Endothelial cell of umbilical vein (primary cell): ENCODE results near the gene RYR2. TPM values are rescaled to one million over a fixed set of nuclear protein-coding genes. Genes with fewer than 3 reads are reported as not detected.

ENCODE experiments used
- BruUV-seq: library from RNA; stranded (reverse); fragments of 400-500 nt; replicated peaks from 2 replicates; lab custom pipeline; 2021; lab: Mats Ljungman, UMichigan
- CTCF ChIA-PET: fragments of 300-600, 350-600 bp; sonication (Branson Sonifier 250); formaldehyde crosslinking; loops from one replicate; lab custom pipeline; 2021; ENCODE audit warnings: antibody characterized with exemption, inconsistent platforms; lab: Charles Lee
- POLR2A ChIA-PET: fragments of 300-600, 350-600 bp; sonication (Branson Sonifier 250); formaldehyde crosslinking; loops from one replicate; lab custom pipeline; 2021; ENCODE audit warnings: antibody characterized with exemption, inconsistent platforms; lab: Charles Lee
- DNase-seq: peaks from one replicate; pipeline ENCODE4 v3.0.0-alpha.2; 2011; ENCODE audit warnings: low read depth, low spot score
- FAIRE-seq: peaks from 2 replicates; lab custom pipeline; 2011; peaks lifted over from hg19 to GRCh38; lab: Jason Lieb, UNC
- H2AFZ ChIP-seq: 2 replicates; pipeline ENCODE4 v1.6.0; 2012; ENCODE audit warnings: low read depth, low read length, control low read depth, inconsistent platforms
- H3K27ac ChIP-seq: 2 replicates; pipeline ENCODE4 v1.5.1; 2011; ENCODE audit warnings: low read depth, mild to moderate bottlenecking, control low read depth, low read length, moderate library complexity; ENCODE audit not compliant: insufficient read depth
- H3K27me3 ChIP-seq, 2 experiments: 2 replicates each; pipeline versions ENCODE4 v1.6.0 to v1.6.1; 2011; ENCODE audit warnings: low read length in 2 of 2, mixed read lengths in 1 of 2; ENCODE audit not compliant: control insufficient read depth in 2 of 2, insufficient read depth in 2 of 2
- H3K36me3 ChIP-seq, 2 experiments: 2 replicates in 1 of 2; 3 replicates in 1 of 2; pipeline ENCODE4 v1.5.1; 2011; ENCODE audit warnings: low read length in 2 of 2, mild to moderate bottlenecking in 1 of 2, moderate library complexity in 1 of 2; ENCODE audit not compliant: control insufficient read depth in 2 of 2, insufficient read depth in 2 of 2; ENCODE audit errors: extremely low read depth in 1 of 2
- H3K4me1 ChIP-seq: 3 replicates; pipeline ENCODE4 v1.5.1; 2011; ENCODE audit warnings: mild to moderate bottlenecking, low read length; ENCODE audit not compliant: control insufficient read depth, insufficient read depth; ENCODE audit errors: extremely low read depth
- H3K4me2 ChIP-seq: 2 replicates; pipeline ENCODE4 v1.6.1; 2011; ENCODE audit warnings: low read length, control low read depth, mixed read lengths; ENCODE audit not compliant: insufficient read depth
- H3K4me3 ChIP-seq, 3 experiments: fragments of 200-600 bp in 1 of 3; sonication (generic), shearing (Covaris generic) in 1 of 3; replicated peaks in 1 of 3; 2 replicates each; pipeline ENCODE4 v1.5.1; 2011 to 2016; ENCODE audit warnings: control low read depth in 3 of 3, low read length in 3 of 3, mild to moderate bottlenecking in 2 of 3, inconsistent platforms in 1 of 3, low read depth in 1 of 3, moderate library complexity in 1 of 3; ENCODE audit not compliant: insufficient read depth in 1 of 3
- H3K79me2 ChIP-seq: 2 replicates; pipeline ENCODE4 v1.6.0; 2012; ENCODE audit warnings: low read length, inconsistent platforms; ENCODE audit not compliant: control insufficient read depth, insufficient read depth
- H3K9ac ChIP-seq: replicated peaks from 2 replicates; pipeline ENCODE3; 2011; ENCODE audit warnings: low read length, control low read depth; ENCODE audit not compliant: insufficient read depth; ENCODE audit errors: extremely low read depth
- H3K9me1 ChIP-seq: replicated peaks from 3 replicates; pipeline ENCODE4 v1.6.0; 2011; ENCODE audit warnings: mild to moderate bottlenecking, low read length; ENCODE audit not compliant: control insufficient read depth, insufficient read depth; ENCODE audit errors: extremely low read depth
- H3K9me3 ChIP-seq: replicated peaks from 2 replicates; pipeline ENCODE4 v1.5.1; 2012; ENCODE audit warnings: low read length, inconsistent platforms; ENCODE audit not compliant: control insufficient read depth, insufficient read depth
- H4K20me1 ChIP-seq: replicated peaks from 2 replicates; pipeline ENCODE3; 2011; ENCODE audit warnings: mild to moderate bottlenecking, low read length; ENCODE audit not compliant: control insufficient read depth, insufficient read depth; ENCODE audit errors: extremely low read depth
- EZH2 ChIP-seq: IDR thresholded peaks from 2 replicates; pipeline ENCODE4 v1.6.1; 2012; ENCODE audit warnings: borderline replicate concordance, low read depth, mild to moderate bottlenecking, moderate library complexity, low read length, inconsistent platforms; ENCODE audit not compliant: severe bottlenecking
- FOS ChIP-seq: IDR thresholded peaks from 2 replicates; pipeline ENCODE4 v1.6.1; 2011; ENCODE audit warnings: mild to moderate bottlenecking, low read length, moderate library complexity, borderline replicate concordance; ENCODE audit not compliant: insufficient read depth
- GATA2 ChIP-seq: IDR thresholded peaks from 2 replicates; pipeline ENCODE4 v1.7.0; 2011; ENCODE audit warnings: low read depth, mild to moderate bottlenecking, moderate library complexity, mixed read lengths, low read length; ENCODE audit not compliant: insufficient read length, insufficient read depth
- JUN ChIP-seq: IDR thresholded peaks from 2 replicates; pipeline ENCODE4 v1.6.1; 2011; ENCODE audit warnings: borderline replicate concordance, low read depth; ENCODE audit not compliant: insufficient read length, insufficient read depth
- MYC ChIP-seq: IDR thresholded peaks from one replicate; pipeline ENCODE4 v1.6.1; 2011; ENCODE audit warnings: mild to moderate bottlenecking, low read depth, low read length
- POLR2A ChIP-seq: IDR thresholded peaks from 2 replicates; pipeline ENCODE4 v1.6.1; 2012; ENCODE audit warnings: low read depth, mild to moderate bottlenecking, control low read depth, low read length
- POLR2AphosphoS5 ChIP-seq: IDR thresholded peaks from 2 replicates; pipeline ENCODE4 v1.6.1; 2012; ENCODE audit warnings: low read depth, mild to moderate bottlenecking, control low read depth, low read length, moderate library complexity; ENCODE audit not compliant: insufficient read depth
- dilution Hi-C: fragments of 300-500 bp; cut with MboI; formaldehyde crosslinking; loops from one replicate; pipeline ENCODE4 v1.15.0; 2019; ENCODE audit warnings: low sequenced_read_pairs; ENCODE audit not compliant: extremely low pct_ligation_motif_present
- intact Hi-C: fragments of 100-400 bp; cut with micrococcal nuclease; formaldehyde crosslinking; loops from one replicate; pipeline ENCODE4 v1.10.0; 2022
- polyA plus RNA-seq, 4 experiments: library from polyadenylated mRNA; depleted of rRNA in 3 of 4; stranded (reverse) in 3 of 4; unstranded in 1 of 4; fragments of >200 nt; gene quantifications; 2 replicates each; pipeline versions ENCODE4 v1.2.1 to v1.2.3, GENCODE V29; 2011 to 2012; ENCODE audit warnings: missing spikeins in 1 of 4
- total RNA-seq: library from RNA; stranded (reverse); gene quantifications from 2 replicates; pipeline ENCODE4 v1.2.3, GENCODE V29; 2021
- TF ChIP-seq, protein P1 (sequence below), 2 donors: IDR thresholded peaks; 1 replicate in 1 of 2; 2 replicates in 1 of 2; pipeline ENCODE4 v1.5.1; 2011; ENCODE audit warnings: low read length in 2 of 2, mild to moderate bottlenecking in 2 of 2, moderate library complexity in 2 of 2, control low read depth in 1 of 2, inconsistent platforms in 1 of 2, low read depth in 1 of 2; ENCODE audit not compliant: insufficient read depth in 1 of 2; ENCODE audit errors: extremely low read depth in 1 of 2
- TF ChIP-seq, protein P2 (sequence below): IDR thresholded peaks from 2 replicates; pipeline ENCODE4 v1.6.1; 2011; ENCODE audit not compliant: insufficient read depth, insufficient read length

Gene RYR2
- total and polyA plus RNA-seq, 2 donors (not counting 3 experiments of a cell fraction or from before 2014, with no cell fraction given), result not detected

DNA sequence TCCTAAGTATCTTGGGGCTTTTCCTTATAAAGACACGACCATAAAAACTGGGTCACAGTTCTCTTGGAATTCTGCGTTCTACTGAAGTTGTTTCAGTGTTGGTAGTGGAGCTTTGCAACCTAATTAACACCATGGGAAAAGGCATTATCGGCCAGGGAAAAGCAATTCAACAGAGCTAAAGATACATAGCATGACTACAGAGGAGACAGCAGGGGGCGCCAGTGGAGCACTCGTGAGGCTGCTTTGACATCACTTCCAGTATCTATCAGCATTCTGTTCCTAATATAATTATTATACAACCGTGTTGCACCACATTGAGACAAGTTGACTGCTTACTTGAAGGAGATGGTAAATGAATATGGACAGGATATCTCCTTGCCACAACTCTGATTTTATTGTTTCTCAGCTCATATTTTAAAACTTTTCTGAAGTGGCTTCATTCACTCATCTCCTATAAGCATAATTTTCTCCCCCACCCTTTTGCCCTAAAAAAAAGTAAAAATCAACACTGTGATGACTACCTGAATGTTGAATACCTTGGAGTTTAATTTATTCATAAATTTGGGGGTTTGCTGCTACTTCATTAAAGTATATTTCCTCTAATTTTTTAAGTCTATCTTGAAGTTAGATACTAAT, 809.3 kb downstream of the RYR2 start:
- POLR2A ChIA-PET, result no interaction called here
- H3K4me2 ChIP-seq, result no peak overlapping the region
- no peak for DNase-seq
- no peak overlapping the region for H3K27ac ChIP-seq
- no peaks in the 10 kb centered on the region for H3K9me1 ChIP-seq
- no peaks in the 10 kb centered on the region for H3K4me1 ChIP-seq
- no peaks in the 10 kb centered on the region for H3K79me2 ChIP-seq
- CTCF ChIA-PET, result no interaction called here
- no peaks in the 10 kb centered on the region for H4K20me1 ChIP-seq
- TF ChIP-seq, protein P1, sequence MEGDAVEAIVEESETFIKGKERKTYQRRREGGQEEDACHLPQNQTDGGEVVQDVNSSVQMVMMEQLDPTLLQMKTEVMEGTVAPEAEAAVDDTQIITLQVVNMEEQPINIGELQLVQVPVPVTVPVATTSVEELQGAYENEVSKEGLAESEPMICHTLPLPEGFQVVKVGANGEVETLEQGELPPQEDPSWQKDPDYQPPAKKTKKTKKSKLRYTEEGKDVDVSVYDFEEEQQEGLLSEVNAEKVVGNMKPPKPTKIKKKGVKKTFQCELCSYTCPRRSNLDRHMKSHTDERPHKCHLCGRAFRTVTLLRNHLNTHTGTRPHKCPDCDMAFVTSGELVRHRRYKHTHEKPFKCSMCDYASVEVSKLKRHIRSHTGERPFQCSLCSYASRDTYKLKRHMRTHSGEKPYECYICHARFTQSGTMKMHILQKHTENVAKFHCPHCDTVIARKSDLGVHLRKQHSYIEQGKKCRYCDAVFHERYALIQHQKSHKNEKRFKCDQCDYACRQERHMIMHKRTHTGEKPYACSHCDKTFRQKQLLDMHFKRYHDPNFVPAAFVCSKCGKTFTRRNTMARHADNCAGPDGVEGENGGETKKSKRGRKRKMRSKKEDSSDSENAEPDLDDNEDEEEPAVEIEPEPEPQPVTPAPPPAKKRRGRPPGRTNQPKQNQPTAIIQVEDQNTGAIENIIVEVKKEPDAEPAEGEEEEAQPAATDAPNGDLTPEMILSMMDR (IDR thresholded peaks at IDR 0.05; ENCODE audit: extremely low read depth in 1 of 2, insufficient read depth in 1 of 2, low read depth in 1 of 2, low read length in 2 of 2), result no peak
- TF ChIP-seq, protein P2, sequence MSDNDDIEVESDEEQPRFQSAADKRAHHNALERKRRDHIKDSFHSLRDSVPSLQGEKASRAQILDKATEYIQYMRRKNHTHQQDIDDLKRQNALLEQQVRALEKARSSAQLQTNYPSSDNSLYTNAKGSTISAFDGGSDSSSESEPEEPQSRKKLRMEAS, result no peak
- TF ChIP-seq MYC (no peak), JUN (no peak), GATA2 (no peak), FOS (no peak), POLR2AphosphoS5 (no peak), EZH2 (no peak), POLR2A (no peak)
- intact Hi-C loops, result no loop called here
- FAIRE-seq, result no peak
- dilution Hi-C loops, result no loop called here
- BruUV-seq, result no TSS peak
- no peaks in the 10 kb centered on the region for H3K27me3 ChIP-seq
- no peak overlapping the region for H3K4me3 ChIP-seq
- no peaks in the 10 kb centered on the region for H3K9me3 ChIP-seq
- no peaks in the 10 kb centered on the region for H3K36me3 ChIP-seq
- no peak overlapping the region for H2AFZ ChIP-seq
- H3K9ac ChIP-seq, result no peak overlapping the region
